ENCODE data around the gene AMIGO3. TPM values are rescaled to one million over a fixed set of nuclear protein-coding genes. Genes with fewer than 3 reads are reported as not detected.

AMIGO3 gene
- total and polyA plus RNA-seq, 2 experiments from 2014 or later = 2.9 to 10.4 TPM

DNA sequence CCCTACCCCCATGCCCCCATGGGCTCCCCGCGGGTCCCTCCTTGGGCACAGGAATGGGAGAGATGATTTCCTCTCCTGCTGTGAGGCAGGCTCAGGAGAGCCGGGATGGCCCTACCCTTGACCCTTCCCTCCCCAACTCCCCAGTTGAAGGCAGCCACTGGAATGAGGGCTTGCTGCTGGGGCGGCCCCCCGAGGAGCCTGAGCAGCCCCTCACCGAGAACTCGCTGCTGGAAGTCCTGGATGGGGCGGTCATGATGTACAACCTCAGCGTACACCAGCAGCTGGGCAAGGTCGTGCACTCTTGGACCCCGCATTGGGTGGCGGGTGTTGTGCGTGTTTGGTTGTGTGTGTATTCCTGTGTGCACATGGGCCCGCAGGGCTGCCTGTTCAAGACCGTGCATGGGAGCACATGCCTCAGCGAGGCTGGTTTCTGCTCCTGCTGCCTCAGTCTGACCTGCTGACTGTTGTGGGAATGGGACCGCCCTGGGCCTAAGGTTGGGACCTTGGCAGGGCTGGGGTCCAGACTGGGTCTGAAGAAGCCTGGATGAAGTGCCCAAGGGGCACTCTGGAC lies 14.0 kb downstream of the AMIGO3 start (continued):
- TF ChIP-seq, protein P1, sequence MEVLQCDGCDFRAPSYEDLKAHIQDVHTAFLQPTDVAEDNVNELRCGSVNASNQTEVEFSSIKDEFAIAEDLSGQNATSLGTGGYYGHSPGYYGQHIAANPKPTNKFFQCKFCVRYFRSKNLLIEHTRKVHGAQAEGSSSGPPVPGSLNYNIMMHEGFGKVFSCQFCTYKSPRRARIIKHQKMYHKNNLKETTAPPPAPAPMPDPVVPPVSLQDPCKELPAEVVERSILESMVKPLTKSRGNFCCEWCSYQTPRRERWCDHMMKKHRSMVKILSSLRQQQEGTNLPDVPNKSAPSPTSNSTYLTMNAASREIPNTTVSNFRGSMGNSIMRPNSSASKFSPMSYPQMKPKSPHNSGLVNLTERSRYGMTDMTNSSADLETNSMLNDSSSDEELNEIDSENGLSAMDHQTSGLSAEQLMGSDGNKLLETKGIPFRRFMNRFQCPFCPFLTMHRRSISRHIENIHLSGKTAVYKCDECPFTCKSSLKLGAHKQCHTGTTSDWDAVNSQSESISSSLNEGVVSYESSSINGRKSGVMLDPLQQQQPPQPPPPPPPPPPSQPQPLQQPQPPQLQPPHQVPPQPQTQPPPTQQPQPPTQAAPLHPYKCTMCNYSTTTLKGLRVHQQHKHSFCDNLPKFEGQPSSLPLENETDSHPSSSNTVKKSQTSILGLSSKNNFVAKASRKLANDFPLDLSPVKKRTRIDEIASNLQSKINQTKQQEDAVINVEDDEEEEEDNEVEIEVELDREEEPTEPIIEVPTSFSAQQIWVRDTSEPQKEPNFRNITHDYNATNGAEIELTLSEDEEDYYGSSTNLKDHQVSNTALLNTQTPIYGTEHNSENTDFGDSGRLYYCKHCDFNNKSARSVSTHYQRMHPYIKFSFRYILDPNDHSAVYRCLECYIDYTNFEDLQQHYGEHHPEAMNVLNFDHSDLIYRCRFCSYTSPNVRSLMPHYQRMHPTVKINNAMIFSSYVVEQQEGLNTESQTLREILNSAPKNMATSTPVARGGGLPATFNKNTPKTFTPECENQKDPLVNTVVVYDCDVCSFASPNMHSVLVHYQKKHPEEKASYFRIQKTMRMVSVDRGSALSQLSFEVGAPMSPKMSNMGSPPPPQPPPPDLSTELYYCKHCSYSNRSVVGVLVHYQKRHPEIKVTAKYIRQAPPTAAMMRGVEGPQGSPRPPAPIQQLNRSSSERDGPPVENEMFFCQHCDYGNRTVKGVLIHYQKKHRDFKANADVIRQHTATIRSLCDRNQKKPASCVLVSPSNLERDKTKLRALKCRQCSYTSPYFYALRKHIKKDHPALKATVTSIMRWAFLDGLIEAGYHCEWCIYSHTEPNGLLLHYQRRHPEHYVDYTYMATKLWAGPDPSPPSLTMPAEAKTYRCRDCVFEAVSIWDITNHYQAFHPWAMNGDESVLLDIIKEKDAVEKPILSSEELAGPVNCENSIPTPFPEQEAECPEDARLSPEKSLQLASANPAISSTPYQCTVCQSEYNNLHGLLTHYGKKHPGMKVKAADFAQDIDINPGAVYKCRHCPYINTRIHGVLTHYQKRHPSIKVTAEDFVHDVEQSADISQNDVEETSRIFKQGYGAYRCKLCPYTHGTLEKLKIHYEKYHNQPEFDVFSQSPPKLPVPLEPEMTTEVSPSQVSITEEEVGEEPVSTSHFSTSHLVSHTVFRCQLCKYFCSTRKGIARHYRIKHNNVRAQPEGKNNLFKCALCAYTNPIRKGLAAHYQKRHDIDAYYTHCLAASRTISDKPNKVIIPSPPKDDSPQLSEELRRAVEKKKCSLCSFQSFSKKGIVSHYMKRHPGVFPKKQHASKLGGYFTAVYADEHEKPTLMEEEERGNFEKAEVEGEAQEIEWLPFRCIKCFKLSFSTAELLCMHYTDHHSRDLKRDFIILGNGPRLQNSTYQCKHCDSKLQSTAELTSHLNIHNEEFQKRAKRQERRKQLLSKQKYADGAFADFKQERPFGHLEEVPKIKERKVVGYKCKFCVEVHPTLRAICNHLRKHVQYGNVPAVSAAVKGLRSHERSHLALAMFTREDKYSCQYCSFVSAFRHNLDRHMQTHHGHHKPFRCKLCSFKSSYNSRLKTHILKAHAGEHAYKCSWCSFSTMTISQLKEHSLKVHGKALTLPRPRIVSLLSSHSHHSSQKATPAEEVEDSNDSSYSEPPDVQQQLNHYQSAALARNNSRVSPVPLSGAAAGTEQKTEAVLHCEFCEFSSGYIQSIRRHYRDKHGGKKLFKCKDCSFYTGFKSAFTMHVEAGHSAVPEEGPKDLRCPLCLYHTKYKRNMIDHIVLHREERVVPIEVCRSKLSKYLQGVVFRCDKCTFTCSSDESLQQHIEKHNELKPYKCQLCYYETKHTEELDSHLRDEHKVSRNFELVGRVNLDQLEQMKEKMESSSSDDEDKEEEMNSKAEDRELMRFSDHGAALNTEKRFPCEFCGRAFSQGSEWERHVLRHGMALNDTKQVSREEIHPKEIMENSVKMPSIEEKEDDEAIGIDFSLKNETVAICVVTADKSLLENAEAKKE (CRISPR knock-in tag; IDR thresholded peaks at IDR 0.05) = no peak
- TF ChIP-seq, protein P2, sequence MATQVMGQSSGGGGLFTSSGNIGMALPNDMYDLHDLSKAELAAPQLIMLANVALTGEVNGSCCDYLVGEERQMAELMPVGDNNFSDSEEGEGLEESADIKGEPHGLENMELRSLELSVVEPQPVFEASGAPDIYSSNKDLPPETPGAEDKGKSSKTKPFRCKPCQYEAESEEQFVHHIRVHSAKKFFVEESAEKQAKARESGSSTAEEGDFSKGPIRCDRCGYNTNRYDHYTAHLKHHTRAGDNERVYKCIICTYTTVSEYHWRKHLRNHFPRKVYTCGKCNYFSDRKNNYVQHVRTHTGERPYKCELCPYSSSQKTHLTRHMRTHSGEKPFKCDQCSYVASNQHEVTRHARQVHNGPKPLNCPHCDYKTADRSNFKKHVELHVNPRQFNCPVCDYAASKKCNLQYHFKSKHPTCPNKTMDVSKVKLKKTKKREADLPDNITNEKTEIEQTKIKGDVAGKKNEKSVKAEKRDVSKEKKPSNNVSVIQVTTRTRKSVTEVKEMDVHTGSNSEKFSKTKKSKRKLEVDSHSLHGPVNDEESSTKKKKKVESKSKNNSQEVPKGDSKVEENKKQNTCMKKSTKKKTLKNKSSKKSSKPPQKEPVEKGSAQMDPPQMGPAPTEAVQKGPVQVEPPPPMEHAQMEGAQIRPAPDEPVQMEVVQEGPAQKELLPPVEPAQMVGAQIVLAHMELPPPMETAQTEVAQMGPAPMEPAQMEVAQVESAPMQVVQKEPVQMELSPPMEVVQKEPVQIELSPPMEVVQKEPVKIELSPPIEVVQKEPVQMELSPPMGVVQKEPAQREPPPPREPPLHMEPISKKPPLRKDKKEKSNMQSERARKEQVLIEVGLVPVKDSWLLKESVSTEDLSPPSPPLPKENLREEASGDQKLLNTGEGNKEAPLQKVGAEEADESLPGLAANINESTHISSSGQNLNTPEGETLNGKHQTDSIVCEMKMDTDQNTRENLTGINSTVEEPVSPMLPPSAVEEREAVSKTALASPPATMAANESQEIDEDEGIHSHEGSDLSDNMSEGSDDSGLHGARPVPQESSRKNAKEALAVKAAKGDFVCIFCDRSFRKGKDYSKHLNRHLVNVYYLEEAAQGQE (IDR thresholded peaks at IDR 0.05; ENCODE audit: unreplicated experiment) = no peak
- TF ChIP-seq NANOG (IDR thresholded peaks at IDR 0.05; ENCODE audit: borderline replicate concordance) = no peak

DNA sequence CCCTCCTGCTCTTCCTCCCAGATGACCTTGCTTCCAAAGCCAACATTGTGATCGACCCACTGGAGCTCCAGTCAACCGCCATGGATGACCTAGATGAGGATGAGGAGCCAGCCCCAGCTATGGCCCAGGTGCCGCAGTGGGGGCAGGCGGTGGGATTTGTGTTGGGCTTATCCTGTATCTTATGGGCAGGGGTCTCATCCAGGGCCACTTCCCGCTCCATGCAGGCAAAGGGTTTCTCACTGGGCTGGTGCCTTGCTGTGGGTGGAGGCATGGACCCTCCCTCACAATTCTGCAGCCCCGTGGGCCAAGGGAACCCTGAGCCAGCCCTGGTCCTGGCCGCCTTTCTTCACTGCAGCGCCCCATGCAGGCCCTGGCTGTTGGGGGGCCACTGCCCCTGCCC lies 14.9 kb downstream of the AMIGO3 start:
- H2AFZ ChIP-seq = no peak overlapping the region
- DNase-seq (ENCODE audit: low spot score) (no peak), ATAC-seq (no peak)
- no peak overlapping the region for H3K27ac Mint-ChIP-seq
- H3F3A ChIP-seq (replicated peaks; ENCODE audit: low read depth) = no peaks in the 10 kb centered on the region; the same call in 1 of the 2 replicates
- no peaks in the 10 kb centered on the region for H3K4me1 ChIP-seq (ENCODE audit: insufficient read depth)
- peaks cover 15% of the 10 kb centered on the region for H3K36me3 Mint-ChIP-seq (ENCODE audit: low read depth)
- peaks cover 6% of the 10 kb centered on the region for H4K20me1 ChIP-seq (replicated peaks; ENCODE audit: insufficient read depth)
- H3K27ac ChIP-seq (ENCODE audit: low read depth) = no peak overlapping the region
- H3K4me2 ChIP-seq = no peak overlapping the region
- H3K9me3 Mint-ChIP-seq = no peaks in the 10 kb centered on the region
- no peak overlapping the region for H3K4me3 ChIP-seq
- no peaks in the 10 kb centered on the region for H3K79me2 ChIP-seq (replicated peaks; ENCODE audit: insufficient read depth)
- H3K27me3 Mint-ChIP-seq (ENCODE audit: insufficient read depth, low read depth, poor library complexity) = peaks cover 24% of the 10 kb centered on the region
- H3K9me2 ChIP-seq (ENCODE audit: insufficient read depth) = no peaks in the 10 kb centered on the region
- H3K27me3 ChIP-seq (ENCODE audit: insufficient read depth) = no peaks in the 10 kb centered on the region
- no peak overlapping the region for H3K4me3 Mint-ChIP-seq
- H3K4me1 Mint-ChIP-seq = peaks cover 18% of the 10 kb centered on the region
- no peaks in the 10 kb centered on the region for H3K36me3 ChIP-seq (ENCODE audit: insufficient read depth)
- no peak for TF ChIP-seq STAT1 (IDR thresholded peaks at IDR 0.05; ENCODE audit: unreplicated experiment)
- no peak for TF ChIP-seq EZH2 (IDR thresholded peaks at IDR 0.05; ENCODE audit: low read depth, unreplicated experiment)
- TF ChIP-seq ZNF331 (CRISPR knock-in tag; IDR thresholded peaks at IDR 0.05; ENCODE audit: low read depth) = no peak
- no peak for TF ChIP-seq CREB1 (CRISPR knock-in tag; IDR thresholded peaks at IDR 0.05; ENCODE audit: low read depth)
- no peak for TF ChIP-seq POLR2AphosphoS5 (IDR thresholded peaks at IDR 0.05; ENCODE audit: low read depth)
- TF ChIP-seq, protein P3, sequence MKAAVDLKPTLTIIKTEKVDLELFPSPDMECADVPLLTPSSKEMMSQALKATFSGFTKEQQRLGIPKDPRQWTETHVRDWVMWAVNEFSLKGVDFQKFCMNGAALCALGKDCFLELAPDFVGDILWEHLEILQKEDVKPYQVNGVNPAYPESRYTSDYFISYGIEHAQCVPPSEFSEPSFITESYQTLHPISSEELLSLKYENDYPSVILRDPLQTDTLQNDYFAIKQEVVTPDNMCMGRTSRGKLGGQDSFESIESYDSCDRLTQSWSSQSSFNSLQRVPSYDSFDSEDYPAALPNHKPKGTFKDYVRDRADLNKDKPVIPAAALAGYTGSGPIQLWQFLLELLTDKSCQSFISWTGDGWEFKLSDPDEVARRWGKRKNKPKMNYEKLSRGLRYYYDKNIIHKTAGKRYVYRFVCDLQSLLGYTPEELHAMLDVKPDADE (IDR thresholded peaks at IDR 0.05) = no peak
- TF ChIP-seq EZH2phosphoT487 (IDR thresholded peaks at IDR 0.05; ENCODE audit: unreplicated experiment) = no peak
